ENCODE results near the gene ZNF124.
A peak's percentile ranks its signal among the peaks of the same experiment; 100 is the strongest.

ZNF124 gene

DNA sequence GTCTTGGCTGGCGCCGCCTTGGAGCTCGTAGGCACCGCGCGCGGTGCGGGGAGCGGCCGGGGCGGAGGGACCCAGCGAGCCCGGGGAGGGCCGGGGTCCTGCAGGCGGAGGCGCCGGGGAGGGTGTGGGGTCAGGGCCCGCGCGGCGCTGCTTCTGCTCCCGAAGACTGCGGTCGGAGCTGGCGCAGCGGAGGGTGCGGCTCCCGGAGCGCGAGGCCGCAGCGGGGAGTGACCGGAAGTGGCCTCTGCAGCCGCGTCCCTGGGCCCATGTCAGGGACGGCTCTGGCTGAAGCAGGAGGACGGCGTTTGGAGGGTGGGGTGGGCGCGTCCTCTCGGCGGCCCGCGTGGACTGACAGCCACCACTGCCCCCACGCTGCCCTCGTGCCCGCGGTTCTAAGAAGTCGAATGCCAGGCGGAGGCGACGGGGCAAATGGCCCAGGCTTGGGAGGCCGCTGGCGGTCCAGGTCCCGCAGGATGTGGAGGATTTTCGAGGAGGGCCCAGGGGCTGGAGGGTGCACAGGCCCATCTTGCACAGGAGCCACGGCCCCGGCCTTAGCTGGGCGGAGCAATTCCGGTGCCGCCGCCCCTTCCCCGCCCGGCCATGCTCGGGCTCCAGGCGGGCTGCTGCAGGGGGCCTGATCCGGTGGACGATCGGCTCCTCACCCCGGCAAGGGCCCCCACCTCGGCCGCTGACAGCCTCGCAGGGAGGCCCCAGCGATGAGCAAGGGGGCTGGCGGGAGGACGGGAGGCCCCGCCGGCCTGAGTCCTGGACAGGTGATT lies 59.9 kb downstream of the ZNF124 start:
- DNase-seq: no peak

DNA sequence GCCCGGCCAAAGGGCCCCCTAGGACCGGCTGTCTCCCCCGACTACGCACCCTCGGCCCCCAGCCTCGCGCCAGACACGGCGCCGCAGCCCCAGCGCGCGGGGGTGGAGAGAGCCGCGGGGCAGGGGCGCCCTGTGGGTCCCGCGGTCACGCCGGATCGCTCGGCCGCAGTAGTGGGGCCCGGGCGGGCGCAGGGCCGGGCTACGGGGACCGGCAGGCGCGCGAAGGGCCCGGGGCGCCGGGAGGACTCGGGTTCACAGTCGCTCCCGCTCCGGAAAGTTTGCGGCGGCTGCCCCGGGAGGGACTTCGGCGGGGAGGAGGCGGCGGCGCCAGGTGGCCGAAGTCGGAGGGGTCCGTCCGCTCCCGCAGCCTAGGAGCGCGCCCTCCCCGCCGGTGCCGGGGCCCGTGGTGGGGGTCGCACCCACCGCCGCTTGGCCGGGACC lies 60.5 kb downstream of the ZNF124 start:
- DNase-seq: no peak

DNA sequence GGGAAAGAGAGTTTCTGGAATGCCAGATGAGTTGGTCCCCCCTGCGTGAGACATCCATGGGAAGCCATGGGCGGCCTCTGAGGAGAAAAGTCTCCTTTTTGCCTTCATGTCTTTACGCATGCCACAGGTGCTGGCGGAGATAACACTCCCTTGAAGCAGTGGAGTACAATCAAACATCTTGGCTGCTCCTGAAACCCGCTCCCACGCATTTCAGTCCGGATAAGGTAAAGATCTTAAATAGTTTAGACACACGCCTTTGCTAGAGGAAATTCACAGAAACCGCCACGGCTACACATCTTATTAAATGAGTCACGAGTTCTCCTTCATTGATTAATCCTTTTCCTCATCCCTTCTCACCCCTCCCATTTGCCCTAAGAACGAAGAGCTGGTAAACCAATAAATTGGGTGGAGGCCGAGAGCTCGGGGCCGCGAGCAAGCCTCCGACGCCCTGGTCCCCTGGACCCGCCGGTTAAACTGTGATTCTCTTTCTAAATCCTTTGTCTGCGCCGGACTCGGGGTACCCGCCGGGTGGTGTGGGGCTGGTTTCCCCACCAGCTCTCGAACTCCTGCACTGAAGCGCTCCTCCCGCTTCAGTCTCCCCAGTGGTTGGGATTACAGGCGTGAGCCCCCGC lies 61.1 kb downstream of the ZNF124 start:
- peak in 1 of 5 donors; percentile 20 for DNase-seq

DNA sequence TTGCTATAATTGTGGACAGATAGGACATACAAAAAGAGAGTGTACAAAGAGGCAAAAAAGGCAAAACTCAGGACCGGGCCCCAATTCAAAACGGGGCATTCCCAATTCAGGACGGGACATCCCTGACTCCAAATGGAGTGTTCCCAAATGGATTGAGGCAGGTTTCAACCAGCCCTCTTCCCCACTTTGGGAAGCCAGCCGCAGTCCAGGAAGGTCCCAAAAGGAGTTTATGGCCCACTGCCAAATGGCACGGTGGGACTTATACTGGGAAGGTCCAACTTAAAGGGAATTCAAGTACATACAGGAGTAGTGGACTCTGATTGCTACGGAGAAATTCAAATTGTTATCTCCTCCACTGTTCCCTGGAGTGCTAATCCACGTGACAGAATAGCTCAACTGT lies 64.1 kb downstream of the ZNF124 start:
- no peak for DNase-seq

DNA sequence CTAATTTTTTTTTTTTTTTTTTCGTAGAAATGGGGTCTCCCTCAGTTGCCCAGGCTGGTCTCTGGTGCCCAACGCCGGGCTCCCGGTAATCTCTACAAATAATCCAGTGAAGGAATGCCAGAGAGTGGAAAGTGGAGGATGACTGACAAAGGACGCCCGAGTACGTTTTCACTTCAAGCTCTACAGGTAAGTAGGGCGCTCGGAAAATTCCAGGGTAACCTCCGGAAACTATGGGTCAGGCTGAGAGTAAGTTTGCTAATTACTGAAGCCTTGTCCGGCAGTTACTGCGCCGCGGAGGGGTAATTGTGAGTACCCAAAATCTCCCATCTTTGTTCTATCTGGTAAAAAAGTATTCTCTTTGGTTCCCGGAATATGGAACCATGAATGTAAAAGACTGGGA lies 65.9 kb downstream of the ZNF124 start:
- no peak for DNase-seq
